Lower leg skin (tissue), 3 donors: Measurements from ENCODE around the gene CCDC183.

ENCODE experiments used
- CTCF ChIP-seq, 3 donors: fragments of 450-650 bp; IDR thresholded peaks; one replicate each; pipeline ENCODE4 v1.5.1; 2016; ENCODE audit warnings: antibody characterized with exemption in 3 of 3, mild to moderate bottlenecking in 3 of 3, moderate library complexity in 2 of 3
- POLR2A ChIP-seq, 2 donors: fragments of 450-650 bp; IDR thresholded peaks; one replicate each; pipeline ENCODE4 v1.6.1; 2016 to 2017; ENCODE audit warnings: antibody characterized with exemption in 2 of 2, mild to moderate bottlenecking in 1 of 2, moderate library complexity in 1 of 2

GRCh38 chr9:136759001-136759400 is 37.1 kb upstream of the CCDC183 start:
- no peak for TF ChIP-seq CTCF (IDR thresholded peaks at IDR 0.05)
- TF ChIP-seq POLR2A (IDR thresholded peaks at IDR 0.05), result no peak
